Lower lobe of right lung (tissue), 2 donors: ENCODE measurements around the gene COL23A1. TPM values are rescaled to one million over a fixed set of nuclear protein-coding genes. Genes with fewer than 3 reads are reported as not detected.

ENCODE experiments used
- ATAC-seq, 2 donors: fragments of 200-7000 bp; cut with Tn5 transposase; one replicate each; pipeline ENCODE4 v1.9.1; 2020 to 2022; ENCODE audit warnings: mild to moderate bottlenecking in 2 of 2, moderate library complexity in 2 of 2
- DNase-seq: peaks from one replicate; pipeline ENCODE4 v3.0.0-alpha.2; 2020
- H3K27ac ChIP-seq: fragments of 200-600 bp; one replicate; pipeline ENCODE4 v1.8.0; 2022
- H3K27me3 ChIP-seq: fragments of 200-600 bp; one replicate; pipeline ENCODE4 v1.8.0; 2022; ENCODE audit warnings: low read depth
- H3K36me3 ChIP-seq: fragments of 200-600 bp; one replicate; pipeline ENCODE4 v1.8.0; 2022; ENCODE audit warnings: mild to moderate bottlenecking
- H3K4me1 ChIP-seq: fragments of 200-600 bp; one replicate; pipeline ENCODE4 v1.8.0; 2022
- H3K4me3 ChIP-seq: fragments of 200-600 bp; one replicate; pipeline ENCODE4 v1.8.0; 2022; ENCODE audit warnings: mild to moderate bottlenecking
- H3K9me3 ChIP-seq: fragments of 200-600 bp; one replicate; pipeline ENCODE4 v1.8.0; 2022
- intact Hi-C: fragments of 100-400 bp; cut with DNase I; formaldehyde crosslinking; loops from one replicate; pipeline ENCODE4 v1.11.0; 2022
- total RNA-seq: library from RNA; stranded (reverse); fragmentation: NEBNext Ultra II Directional; extraction: Animal tissue kit (Norgen Biotek cat#: 25700); gene quantifications from one replicate; pipeline ENCODE4 v1.2.1, GENCODE V29; 2021
- TF ChIP-seq, protein P1 (sequence below): fragments of 200-600 bp; IDR thresholded peaks from one replicate; pipeline ENCODE4 v1.8.0; 2022; ENCODE audit warnings: antibody characterized with exemption, mild to moderate bottlenecking
- donor health status: DM: no; HTN: yes; CAD: no; lungs with severe emphysema.

The COL23A1 gene
- total RNA-seq, 1 donor from 2014 or later, result 1.2 TPM

DNA sequence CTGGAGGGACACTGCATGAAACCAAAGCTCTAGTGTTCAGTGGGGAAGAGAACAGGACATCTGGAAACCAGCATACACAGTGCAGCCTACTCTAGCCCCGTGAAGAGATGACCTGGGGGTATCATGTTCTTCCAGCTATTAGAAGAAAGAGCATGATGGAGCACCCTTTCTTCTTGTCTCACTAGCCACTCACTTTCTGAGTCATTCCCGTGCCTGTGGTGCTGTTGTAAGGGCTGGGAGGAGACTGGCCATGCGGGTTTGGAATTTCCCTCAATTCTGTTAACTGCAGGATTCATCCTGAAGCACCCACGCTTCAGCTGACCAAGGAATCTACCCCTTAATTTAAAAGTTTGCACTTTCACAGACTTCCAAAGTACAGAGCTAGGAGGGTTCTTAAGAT is 137.0 kb downstream of the COL23A1 start:
- Histone ChIP-seq H3K36me3 (no peaks in the 10 kb centered on the region), H3K27me3 (no peaks in the 10 kb centered on the region), H3K9me3 (no peaks in the 10 kb centered on the region), H3K27ac (no peak overlapping the region), H3K4me1 (no peaks in the 10 kb centered on the region), H3K4me3 (no peak overlapping the region)
- no peak for DNase-seq
- intact Hi-C loops, result no loop called here
- TF ChIP-seq, protein P1, sequence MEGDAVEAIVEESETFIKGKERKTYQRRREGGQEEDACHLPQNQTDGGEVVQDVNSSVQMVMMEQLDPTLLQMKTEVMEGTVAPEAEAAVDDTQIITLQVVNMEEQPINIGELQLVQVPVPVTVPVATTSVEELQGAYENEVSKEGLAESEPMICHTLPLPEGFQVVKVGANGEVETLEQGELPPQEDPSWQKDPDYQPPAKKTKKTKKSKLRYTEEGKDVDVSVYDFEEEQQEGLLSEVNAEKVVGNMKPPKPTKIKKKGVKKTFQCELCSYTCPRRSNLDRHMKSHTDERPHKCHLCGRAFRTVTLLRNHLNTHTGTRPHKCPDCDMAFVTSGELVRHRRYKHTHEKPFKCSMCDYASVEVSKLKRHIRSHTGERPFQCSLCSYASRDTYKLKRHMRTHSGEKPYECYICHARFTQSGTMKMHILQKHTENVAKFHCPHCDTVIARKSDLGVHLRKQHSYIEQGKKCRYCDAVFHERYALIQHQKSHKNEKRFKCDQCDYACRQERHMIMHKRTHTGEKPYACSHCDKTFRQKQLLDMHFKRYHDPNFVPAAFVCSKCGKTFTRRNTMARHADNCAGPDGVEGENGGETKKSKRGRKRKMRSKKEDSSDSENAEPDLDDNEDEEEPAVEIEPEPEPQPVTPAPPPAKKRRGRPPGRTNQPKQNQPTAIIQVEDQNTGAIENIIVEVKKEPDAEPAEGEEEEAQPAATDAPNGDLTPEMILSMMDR, result no peak
- no peak for ATAC-seq

DNA sequence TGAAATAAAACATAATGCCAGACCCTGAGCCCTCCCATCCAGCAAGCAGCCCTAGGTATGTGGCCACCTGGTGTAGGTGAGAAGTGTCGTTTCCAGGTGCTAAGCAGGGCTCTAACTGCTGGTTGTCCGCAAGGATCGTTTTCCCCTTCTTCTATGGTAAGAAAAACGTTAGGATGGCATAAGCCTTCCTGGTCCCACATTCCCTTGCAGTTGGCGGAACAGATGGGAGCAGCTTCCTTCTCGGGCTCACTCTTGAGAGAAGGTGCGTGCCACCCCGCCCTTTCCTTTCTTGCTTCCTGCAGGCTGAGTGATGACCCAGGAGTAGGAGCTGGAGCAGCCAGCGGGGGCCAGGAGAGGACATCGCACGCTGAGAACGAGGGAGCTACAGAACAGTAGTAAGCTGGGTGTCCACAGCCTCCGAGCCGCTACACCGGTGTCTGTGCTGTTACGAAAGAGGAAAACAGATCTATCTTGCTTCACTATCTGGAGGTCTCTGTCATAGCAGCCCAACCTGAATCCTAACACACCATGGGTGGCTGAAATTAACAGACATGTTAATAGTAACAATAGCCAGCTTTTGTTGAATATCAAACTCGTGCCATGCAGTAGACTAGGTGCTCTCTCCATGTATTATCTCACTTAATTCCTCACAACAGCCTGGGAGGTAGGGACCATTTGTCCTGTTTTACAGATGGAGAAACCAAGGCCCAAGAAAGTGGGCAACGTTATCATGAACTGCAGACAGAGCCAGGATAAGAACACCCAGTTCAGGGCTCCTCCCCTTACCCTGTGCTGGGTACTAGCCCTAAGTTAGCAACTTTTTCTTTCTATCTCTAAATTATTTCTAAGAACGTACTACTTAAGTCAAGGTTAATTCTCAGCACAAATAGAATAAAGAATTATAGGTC is 139.8 kb downstream of the COL23A1 start:
- Histone ChIP-seq H3K4me3 (no peak overlapping the region), H3K27ac (no peak overlapping the region), H3K9me3 (no peaks in the 10 kb centered on the region), H3K36me3 (no peaks in the 10 kb centered on the region), H3K27me3 (no peaks in the 10 kb centered on the region), H3K4me1 (no peaks in the 10 kb centered on the region)
- no peak for ATAC-seq
- no peak for DNase-seq
- intact Hi-C loops, result no loop called here
- TF ChIP-seq, protein P1, result no peak

DNA sequence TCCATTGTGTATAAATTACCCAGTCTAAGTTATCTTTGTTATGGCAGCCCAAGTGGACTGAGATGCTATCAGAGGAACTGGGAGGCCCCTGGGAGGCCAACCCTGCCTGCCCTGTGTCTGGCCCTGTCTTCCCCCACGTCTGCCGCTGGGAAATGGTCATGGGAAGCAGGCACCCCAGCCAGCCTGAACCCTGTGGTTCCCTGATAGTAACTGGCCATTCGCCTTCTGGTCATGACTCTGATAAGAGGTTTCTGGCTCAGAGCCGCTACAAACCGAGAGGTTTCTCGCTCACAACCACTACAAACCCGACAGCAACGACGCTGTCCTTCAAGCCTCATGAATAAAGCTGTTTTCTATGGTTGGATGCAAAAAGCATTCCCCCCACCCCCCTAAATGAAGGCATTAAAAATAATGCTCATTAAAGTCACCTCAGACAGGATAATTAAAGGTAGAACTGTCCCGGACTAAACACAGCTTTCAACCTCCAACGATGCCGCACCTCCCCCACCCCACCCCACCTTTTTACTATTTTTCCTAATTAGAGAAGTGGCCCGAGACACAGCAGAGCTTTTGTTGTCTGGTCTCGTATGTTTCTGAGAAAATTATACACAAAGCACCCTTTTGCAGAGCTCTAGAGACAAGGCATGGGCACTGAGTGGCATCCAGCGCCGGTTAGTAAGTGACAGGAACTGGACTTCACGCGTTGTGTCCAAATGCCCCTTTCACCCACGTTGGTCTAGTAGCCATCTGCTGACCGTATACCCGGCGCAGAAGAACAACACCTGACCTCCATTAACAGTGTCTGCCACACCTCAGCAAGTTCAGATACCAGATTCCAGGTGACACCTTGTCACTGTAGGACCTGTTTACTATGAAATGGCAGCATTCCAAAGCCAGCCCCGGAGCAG is 140.8 kb downstream of the COL23A1 start:
- no peaks in the 10 kb centered on the region for H3K27me3 ChIP-seq
- DNase-seq, result no peak

DNA sequence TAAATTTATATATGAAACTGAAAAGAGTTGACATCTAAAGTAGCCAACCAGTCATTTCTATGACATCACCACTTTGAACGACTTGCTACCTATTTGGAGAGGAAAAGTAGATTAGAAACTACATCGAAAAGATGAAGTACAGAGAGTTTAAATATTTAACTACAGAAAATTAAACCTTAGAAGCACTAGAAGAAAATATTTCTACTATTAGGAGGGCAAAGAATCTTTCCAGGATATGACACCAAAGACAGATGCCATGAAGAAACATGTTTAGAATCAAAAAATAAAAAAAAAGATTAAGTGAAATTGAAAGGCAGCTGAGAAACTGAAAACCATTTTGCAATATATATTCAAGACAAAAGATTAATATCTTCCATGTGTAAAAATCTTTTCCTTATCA is 144.7 kb downstream of the COL23A1 start:
- TF ChIP-seq, protein P1, result no peak
- H3K36me3 ChIP-seq, result no peaks in the 10 kb centered on the region
- H3K4me3 ChIP-seq, result no peak overlapping the region
- intact Hi-C loops, result no loop called here
- no peak overlapping the region for H3K27ac ChIP-seq
- H3K27me3 ChIP-seq, result no peaks in the 10 kb centered on the region
- ATAC-seq (no peak), DNase-seq (no peak)
- no peaks in the 10 kb centered on the region for H3K9me3 ChIP-seq
- H3K4me1 ChIP-seq, result no peaks in the 10 kb centered on the region

More for the DNA sequence above, 140.8 kb downstream of the COL23A1 start:
- Histone ChIP-seq H3K9me3 (no peaks in the 10 kb centered on the region), H3K36me3 (no peaks in the 10 kb centered on the region), H3K4me3 (no peak overlapping the region), H3K4me1 (no peaks in the 10 kb centered on the region), H3K27ac (no peak overlapping the region)
- ATAC-seq, result peak in 1 of 2 donors; percentile 33
- intact Hi-C loops, result no loop called here
- TF ChIP-seq, protein P1, result no peak

DNA sequence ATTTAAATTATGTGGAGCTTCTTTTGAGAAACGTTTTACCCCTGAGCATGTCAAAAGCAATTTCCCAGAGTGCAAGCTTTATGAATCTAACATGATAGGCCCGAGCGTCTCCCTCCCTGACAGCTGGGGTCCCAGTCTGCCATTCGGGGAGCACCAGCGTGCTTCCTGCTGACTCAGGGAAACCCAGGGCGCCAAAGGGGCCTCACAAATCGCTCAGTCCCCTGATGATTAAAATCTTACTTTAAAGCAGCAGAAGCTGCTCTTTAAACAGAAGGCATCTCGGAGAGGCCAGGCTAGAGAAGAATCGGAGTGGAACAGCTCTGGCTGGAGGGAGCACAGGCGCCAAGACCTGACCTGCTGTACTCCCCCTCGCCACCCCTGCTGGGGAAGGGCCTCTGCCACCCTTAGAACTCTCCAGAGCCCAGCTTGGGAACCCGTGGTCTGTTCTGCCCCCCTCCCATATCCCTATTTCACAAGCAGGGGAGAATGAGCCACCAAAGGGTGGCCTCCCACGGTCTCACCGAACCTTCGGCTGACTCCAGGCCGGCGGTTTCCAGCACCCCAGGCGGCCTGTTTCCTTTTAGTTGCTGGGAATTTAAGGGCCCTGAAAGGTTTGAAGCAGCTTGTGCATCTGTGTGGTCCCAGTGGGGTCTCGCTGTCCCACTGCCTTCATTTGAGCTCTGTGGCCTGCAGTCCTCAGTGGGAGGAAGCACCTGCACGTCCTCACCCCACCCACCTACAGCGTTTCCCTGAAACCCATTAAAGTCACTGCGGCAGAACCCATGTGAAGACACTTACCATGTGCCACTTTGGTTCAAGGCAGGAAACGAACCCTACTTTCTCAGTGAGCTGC is 147.6 kb downstream of the COL23A1 start:
- H3K9me3 ChIP-seq, result no peaks in the 10 kb centered on the region
- no peaks in the 10 kb centered on the region for H3K36me3 ChIP-seq
- TF ChIP-seq, protein P1, result no peak
- ATAC-seq (no peak), DNase-seq (no peak)
- H3K4me1 ChIP-seq, result no peaks in the 10 kb centered on the region
- no peaks in the 10 kb centered on the region for H3K27me3 ChIP-seq
- intact Hi-C loops, result no loop called here
- H3K4me3 ChIP-seq, result no peak overlapping the region
- no peak overlapping the region for H3K27ac ChIP-seq
